HCT116 (cell line): ENCODE measurements around the gene WDR83.

Source experiments
- TF ChIP-seq, protein P1 (sequence below), 3 experiments: fragments of 200-600 bp in 1 of 3; sonication (generic) in 1 of 3; IDR thresholded peaks in 2 of 3; conservative IDR thresholded peaks in 1 of 3; 2 replicates each; pipeline ENCODE4 v1.5.1; 2012 to 2017; ENCODE audit warnings: low read depth in 2 of 3, low read length in 2 of 3, antibody characterized with exemption in 1 of 3, borderline replicate concordance in 1 of 3, control low read depth in 1 of 3, mild to moderate bottlenecking in 1 of 3, mixed read lengths in 1 of 3, mixed run types in 1 of 3, moderate library complexity in 1 of 3; ENCODE audit not compliant: insufficient read depth in 1 of 3
- TF ChIP-seq, protein P2 (sequence below): IDR thresholded peaks from 2 replicates; pipeline ENCODE4 v1.6.1; 2011; ENCODE audit warnings: mild to moderate bottlenecking, low read length, moderate library complexity; ENCODE audit not compliant: insufficient replicate concordance; ENCODE audit errors: extremely low read depth
- TF ChIP-seq, protein P3 (sequence below): IDR thresholded peaks from 2 replicates; pipeline ENCODE4 v1.6.1; 2012; ENCODE audit warnings: low read depth

DNA sequence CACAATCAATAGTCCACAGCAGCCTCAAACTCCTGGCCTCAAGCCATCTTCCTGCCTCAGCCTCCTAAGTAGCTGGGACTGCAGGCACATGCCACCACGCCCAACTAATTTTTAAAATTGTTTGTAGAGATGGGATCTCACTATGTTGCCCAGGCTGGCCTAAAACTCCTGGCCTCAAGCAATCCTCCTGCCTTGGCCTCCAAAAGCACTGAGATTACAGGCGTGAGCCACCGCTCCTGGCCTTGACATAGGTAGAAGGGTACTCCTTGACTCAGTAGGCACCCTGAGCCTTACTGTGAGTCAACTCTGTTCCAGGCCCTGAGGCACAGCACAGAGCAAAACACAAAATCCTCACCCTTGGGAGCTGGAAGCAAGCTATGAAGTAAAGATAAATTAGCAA is 49.3 kb downstream of the WDR83 start:
- TF ChIP-seq, protein P1, sequence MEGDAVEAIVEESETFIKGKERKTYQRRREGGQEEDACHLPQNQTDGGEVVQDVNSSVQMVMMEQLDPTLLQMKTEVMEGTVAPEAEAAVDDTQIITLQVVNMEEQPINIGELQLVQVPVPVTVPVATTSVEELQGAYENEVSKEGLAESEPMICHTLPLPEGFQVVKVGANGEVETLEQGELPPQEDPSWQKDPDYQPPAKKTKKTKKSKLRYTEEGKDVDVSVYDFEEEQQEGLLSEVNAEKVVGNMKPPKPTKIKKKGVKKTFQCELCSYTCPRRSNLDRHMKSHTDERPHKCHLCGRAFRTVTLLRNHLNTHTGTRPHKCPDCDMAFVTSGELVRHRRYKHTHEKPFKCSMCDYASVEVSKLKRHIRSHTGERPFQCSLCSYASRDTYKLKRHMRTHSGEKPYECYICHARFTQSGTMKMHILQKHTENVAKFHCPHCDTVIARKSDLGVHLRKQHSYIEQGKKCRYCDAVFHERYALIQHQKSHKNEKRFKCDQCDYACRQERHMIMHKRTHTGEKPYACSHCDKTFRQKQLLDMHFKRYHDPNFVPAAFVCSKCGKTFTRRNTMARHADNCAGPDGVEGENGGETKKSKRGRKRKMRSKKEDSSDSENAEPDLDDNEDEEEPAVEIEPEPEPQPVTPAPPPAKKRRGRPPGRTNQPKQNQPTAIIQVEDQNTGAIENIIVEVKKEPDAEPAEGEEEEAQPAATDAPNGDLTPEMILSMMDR (IDR thresholded peaks at IDR 0.05 in 2 of 3, conservative IDR thresholded peaks at IDR 0.05 in 1 of 3; ENCODE audit: borderline replicate concordance in 1 of 3, insufficient read depth in 1 of 3, low read depth in 2 of 3, low read length in 2 of 3), result no peak
- TF ChIP-seq, protein P2, sequence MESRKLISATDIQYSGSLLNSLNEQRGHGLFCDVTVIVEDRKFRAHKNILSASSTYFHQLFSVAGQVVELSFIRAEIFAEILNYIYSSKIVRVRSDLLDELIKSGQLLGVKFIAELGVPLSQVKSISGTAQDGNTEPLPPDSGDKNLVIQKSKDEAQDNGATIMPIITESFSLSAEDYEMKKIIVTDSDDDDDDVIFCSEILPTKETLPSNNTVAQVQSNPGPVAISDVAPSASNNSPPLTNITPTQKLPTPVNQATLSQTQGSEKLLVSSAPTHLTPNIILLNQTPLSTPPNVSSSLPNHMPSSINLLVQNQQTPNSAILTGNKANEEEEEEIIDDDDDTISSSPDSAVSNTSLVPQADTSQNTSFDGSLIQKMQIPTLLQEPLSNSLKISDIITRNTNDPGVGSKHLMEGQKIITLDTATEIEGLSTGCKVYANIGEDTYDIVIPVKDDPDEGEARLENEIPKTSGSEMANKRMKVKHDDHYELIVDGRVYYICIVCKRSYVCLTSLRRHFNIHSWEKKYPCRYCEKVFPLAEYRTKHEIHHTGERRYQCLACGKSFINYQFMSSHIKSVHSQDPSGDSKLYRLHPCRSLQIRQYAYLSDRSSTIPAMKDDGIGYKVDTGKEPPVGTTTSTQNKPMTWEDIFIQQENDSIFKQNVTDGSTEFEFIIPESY, result no peak
- TF ChIP-seq, protein P3, sequence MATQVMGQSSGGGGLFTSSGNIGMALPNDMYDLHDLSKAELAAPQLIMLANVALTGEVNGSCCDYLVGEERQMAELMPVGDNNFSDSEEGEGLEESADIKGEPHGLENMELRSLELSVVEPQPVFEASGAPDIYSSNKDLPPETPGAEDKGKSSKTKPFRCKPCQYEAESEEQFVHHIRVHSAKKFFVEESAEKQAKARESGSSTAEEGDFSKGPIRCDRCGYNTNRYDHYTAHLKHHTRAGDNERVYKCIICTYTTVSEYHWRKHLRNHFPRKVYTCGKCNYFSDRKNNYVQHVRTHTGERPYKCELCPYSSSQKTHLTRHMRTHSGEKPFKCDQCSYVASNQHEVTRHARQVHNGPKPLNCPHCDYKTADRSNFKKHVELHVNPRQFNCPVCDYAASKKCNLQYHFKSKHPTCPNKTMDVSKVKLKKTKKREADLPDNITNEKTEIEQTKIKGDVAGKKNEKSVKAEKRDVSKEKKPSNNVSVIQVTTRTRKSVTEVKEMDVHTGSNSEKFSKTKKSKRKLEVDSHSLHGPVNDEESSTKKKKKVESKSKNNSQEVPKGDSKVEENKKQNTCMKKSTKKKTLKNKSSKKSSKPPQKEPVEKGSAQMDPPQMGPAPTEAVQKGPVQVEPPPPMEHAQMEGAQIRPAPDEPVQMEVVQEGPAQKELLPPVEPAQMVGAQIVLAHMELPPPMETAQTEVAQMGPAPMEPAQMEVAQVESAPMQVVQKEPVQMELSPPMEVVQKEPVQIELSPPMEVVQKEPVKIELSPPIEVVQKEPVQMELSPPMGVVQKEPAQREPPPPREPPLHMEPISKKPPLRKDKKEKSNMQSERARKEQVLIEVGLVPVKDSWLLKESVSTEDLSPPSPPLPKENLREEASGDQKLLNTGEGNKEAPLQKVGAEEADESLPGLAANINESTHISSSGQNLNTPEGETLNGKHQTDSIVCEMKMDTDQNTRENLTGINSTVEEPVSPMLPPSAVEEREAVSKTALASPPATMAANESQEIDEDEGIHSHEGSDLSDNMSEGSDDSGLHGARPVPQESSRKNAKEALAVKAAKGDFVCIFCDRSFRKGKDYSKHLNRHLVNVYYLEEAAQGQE, result no peak
